H1 (cell line): ENCODE measurements around the gene TSEN54. TPM values are rescaled to one million over a fixed set of nuclear protein-coding genes. Genes with fewer than 3 reads are reported as not detected.

ENCODE experiments used
- CTCF ChIA-PET: fragments of 300-600 bp; sonication (Branson Sonifier 250); formaldehyde crosslinking; loops from one replicate; lab custom pipeline; 2021; ENCODE audit not compliant: partially characterized antibody; lab: Charles Lee
- POLR2A ChIA-PET: fragments of 300-600 bp; sonication (Branson Sonifier 250); formaldehyde crosslinking; loops from one replicate; lab custom pipeline; 2021; ENCODE audit warnings: inconsistent platforms; ENCODE audit not compliant: partially characterized antibody; lab: Charles Lee
- DNase-seq, 2 experiments: peaks; one replicate each; pipeline versions ENCODE4 v3.0.0 to v3.0.0-alpha.2; 2010 to 2022; ENCODE audit warnings: low spot score in 2 of 2, low read depth in 1 of 2, mixed read lengths in 1 of 2
- FAIRE-seq: peaks from 2 replicates; lab custom pipeline; 2011; peaks lifted over from hg19 to GRCh38; lab: Jason Lieb, UNC
- H2AFZ ChIP-seq: 2 replicates; pipeline ENCODE4 v1.8.1; 2012; ENCODE audit warnings: low read length, inconsistent platforms
- H2AK5ac ChIP-seq: 2 replicates; pipeline ENCODE4 v1.6.1; 2013; ENCODE audit warnings: low read depth, low read length
- H2BK120ac ChIP-seq: replicated peaks from 2 replicates; pipeline ENCODE3; 2013; ENCODE audit warnings: low read depth, low read length, inconsistent platforms
- H2BK12ac ChIP-seq: 2 replicates; pipeline ENCODE4 v1.6.1; 2013; ENCODE audit warnings: low read depth, low read length
- H2BK15ac ChIP-seq: 2 replicates; pipeline ENCODE4 v1.6.1; 2013; ENCODE audit warnings: low read length
- H2BK20ac ChIP-seq: 2 replicates; pipeline ENCODE4 v1.6.1; 2013; ENCODE audit warnings: low read length
- H2BK5ac ChIP-seq: 2 replicates; pipeline ENCODE4 v1.6.1; 2013; ENCODE audit warnings: low read depth, low read length
- H3K14ac ChIP-seq: 2 replicates; pipeline ENCODE4 v1.6.1; 2013; ENCODE audit warnings: inconsistent platforms; ENCODE audit not compliant: insufficient read length
- H3K18ac ChIP-seq: 2 replicates; pipeline ENCODE4 v1.6.1; 2013; ENCODE audit warnings: low read length; ENCODE audit errors: extremely low read depth
- H3K23ac ChIP-seq: 2 replicates; pipeline ENCODE4 v1.6.1; 2013; ENCODE audit warnings: inconsistent platforms; ENCODE audit not compliant: insufficient read length
- H3K23me2 ChIP-seq: 2 replicates; pipeline ENCODE4 v1.6.1; 2013; ENCODE audit warnings: low read depth, low read length
- H3K27ac ChIP-seq: 2 replicates; pipeline ENCODE4 v1.6.1; 2011; ENCODE audit warnings: low read depth, low read length, inconsistent platforms
- H3K27me3 ChIP-seq, 4 experiments: replicated peaks in 1 of 4; 1 replicate in 1 of 4; 2 replicates in 3 of 4; pipeline versions ENCODE4 v1.6.1 to v1.8.1; 2011 to 2013; ENCODE audit warnings: low read length in 3 of 4, mild to moderate bottlenecking in 3 of 4, inconsistent platforms in 2 of 4, mixed read lengths in 2 of 4, moderate library complexity in 1 of 4; ENCODE audit not compliant: control insufficient read depth in 3 of 4, insufficient read depth in 3 of 4; ENCODE audit errors: extremely low read depth in 1 of 4
- H3K36me3 ChIP-seq, 4 experiments: 2 replicates each; pipeline versions ENCODE4 v1.6.1 to v1.8.1; 2011 to 2013; ENCODE audit warnings: mild to moderate bottlenecking in 4 of 4, low read length in 3 of 4, moderate library complexity in 2 of 4, control low read depth in 1 of 4, inconsistent platforms in 1 of 4; ENCODE audit not compliant: insufficient read depth in 4 of 4, control insufficient read depth in 2 of 4
- H3K4ac ChIP-seq: replicated peaks from 2 replicates; pipeline ENCODE3; 2013; ENCODE audit warnings: low read length, low read depth, mixed read lengths, inconsistent platforms; ENCODE audit not compliant: insufficient read length
- H3K4me1 ChIP-seq, 4 experiments: replicated peaks in 1 of 4; 1 replicate in 1 of 4; 2 replicates in 3 of 4; pipeline versions ENCODE4 v1.6.1 to v1.8.1; 2011 to 2013; ENCODE audit warnings: low read length in 3 of 4, inconsistent platforms in 2 of 4, mixed read lengths in 1 of 4; ENCODE audit not compliant: insufficient read depth in 4 of 4, control insufficient read depth in 3 of 4
- H3K4me2 ChIP-seq, 2 experiments: 2 replicates each; pipeline versions ENCODE4 v1.6.1 to v1.8.1; 2011 to 2013; ENCODE audit warnings: low read depth in 2 of 2, low read length in 2 of 2, control low read depth in 1 of 2, inconsistent platforms in 1 of 2, mild to moderate bottlenecking in 1 of 2; ENCODE audit not compliant: insufficient read depth in 1 of 2
- H3K4me3 ChIP-seq, 4 experiments: fragments of 200-600, 300-600 bp in 1 of 4; sonication (generic), shearing (Covaris generic), sonication (Bioruptor Twin) in 1 of 4; 2 replicates each; pipeline versions ENCODE4 v1.5.1 to v1.8.1; 2011 to 2016; ENCODE audit warnings: low read length in 4 of 4, low read depth in 3 of 4, control low read depth in 2 of 4, inconsistent platforms in 2 of 4, mild to moderate bottlenecking in 2 of 4, mixed read lengths in 1 of 4, moderate library complexity in 1 of 4; ENCODE audit not compliant: insufficient read depth in 2 of 4; ENCODE audit errors: extremely low read depth in 1 of 4
- H3K56ac ChIP-seq: replicated peaks from 2 replicates; pipeline ENCODE3; 2013; ENCODE audit warnings: low read depth, mild to moderate bottlenecking, mixed read lengths, low read length, inconsistent platforms; ENCODE audit not compliant: insufficient read length
- H3K79me1 ChIP-seq: 2 replicates; pipeline ENCODE4 v1.6.1; 2013; ENCODE audit warnings: low read depth, low read length, control low read depth
- H3K79me2 ChIP-seq, 2 experiments: 2 replicates each; pipeline versions ENCODE4 v1.6.1 to v1.8.1; 2012 to 2013; ENCODE audit warnings: low read length in 2 of 2, mild to moderate bottlenecking in 2 of 2, inconsistent platforms in 1 of 2; ENCODE audit not compliant: insufficient read depth in 2 of 2, control insufficient read depth in 1 of 2
- H3K9ac ChIP-seq, 4 experiments: replicated peaks in 1 of 4; 1 replicate in 1 of 4; 2 replicates in 3 of 4; pipeline versions ENCODE4 v1.6.1 to v1.8.1; 2011 to 2013; ENCODE audit warnings: low read depth in 3 of 4, low read length in 3 of 4, control low read depth in 2 of 4, mild to moderate bottlenecking in 2 of 4, moderate library complexity in 2 of 4, inconsistent platforms in 1 of 4; ENCODE audit errors: extremely low read depth in 1 of 4
- H3K9me3 ChIP-seq, 2 experiments: 2 replicates each; pipeline versions ENCODE4 v1.6.1 to v1.8.1; 2012 to 2013; ENCODE audit warnings: mild to moderate bottlenecking in 2 of 2, moderate library complexity in 2 of 2, control low read depth in 1 of 2, inconsistent platforms in 1 of 2, low read depth in 1 of 2, low read length in 1 of 2, mixed read lengths in 1 of 2; ENCODE audit not compliant: insufficient read depth in 2 of 2
- H4K20me1 ChIP-seq, 2 experiments: replicated peaks in 1 of 2; 2 replicates each; pipeline versions ENCODE3 to v1.8.1; 2011 to 2013; ENCODE audit warnings: inconsistent platforms in 2 of 2, low read length in 2 of 2, mild to moderate bottlenecking in 1 of 2; ENCODE audit not compliant: insufficient read depth in 2 of 2, control insufficient read depth in 1 of 2
- H4K5ac ChIP-seq: 2 replicates; pipeline ENCODE4 v1.6.1; 2013; ENCODE audit warnings: low read length, low read depth, mixed read lengths, inconsistent platforms; ENCODE audit not compliant: insufficient read length
- H4K8ac ChIP-seq: 2 replicates; pipeline ENCODE4 v1.8.0; 2013; ENCODE audit warnings: mild to moderate bottlenecking, moderate library complexity, low read length, inconsistent platforms; ENCODE audit not compliant: insufficient read depth; ENCODE audit errors: extremely low read depth
- H4K91ac ChIP-seq: replicated peaks from 2 replicates; pipeline ENCODE3; 2013; ENCODE audit warnings: low read length, mixed read lengths, inconsistent platforms; ENCODE audit not compliant: insufficient read length
- CBX8 ChIP-seq: fragments of 300-800, 300-1000 bp; sonication (generic); IDR thresholded peaks from 2 replicates; pipeline ENCODE4 v1.7.1; 2016; ENCODE audit warnings: low read depth, low read length, borderline replicate concordance
- CTCF ChIP-seq, 3 experiments: IDR thresholded peaks; 1 replicate in 2 of 3; 2 replicates in 1 of 3; pipeline versions ENCODE4 v1.5.1 to v1.6.1; 2011; ENCODE audit warnings: low read length in 3 of 3, mild to moderate bottlenecking in 3 of 3, inconsistent platforms in 2 of 3, low read depth in 1 of 3, moderate library complexity in 1 of 3; ENCODE audit not compliant: insufficient read depth in 1 of 3; ENCODE audit errors: control extremely low read depth in 1 of 3
- KDM4A ChIP-seq: IDR thresholded peaks from one replicate; pipeline ENCODE4 v1.7.1; 2012; ENCODE audit warnings: low read depth, mild to moderate bottlenecking, moderate library complexity, low read length, inconsistent platforms; ENCODE audit not compliant: severe bottlenecking
- WGBS, 2 experiments: shearing (Covaris generic) in 1 of 2; methylation state at CpG; one replicate each; pipeline versions ENCODE4 v1.1.6 to v1.1.7; 2013 to 2015; ENCODE audit warnings: low lambda C conversion rate in 2 of 2, mixed read lengths in 2 of 2, inconsistent platforms in 1 of 2, low coverage in 1 of 2, missing lambda C conversion rate in 1 of 2; ENCODE audit not compliant: insufficient replicate concordance in 2 of 2, insufficient coverage in 1 of 2, insufficient read length in 1 of 2; ENCODE audit errors: extremely low coverage in 1 of 2, missing lambda C conversion rate in 1 of 2; 5-methylcytosine and 5-hydroxymethylcytosine counted together
- polyA plus RNA-seq, 7 experiments: library from polyadenylated mRNA; depleted of rRNA in 3 of 7; stranded (reverse) in 5 of 7; unstranded in 2 of 7; fragments of >200 nt in 5 of 7; fragments of 200-250 nt in 2 of 7; gene quantifications; 1 replicate in 5 of 7; 2 replicates in 1 of 7; 4 replicates in 1 of 7; pipeline versions ENCODE4 v1.2.1 to v1.2.3, GENCODE V29; 2011 to 2013; ENCODE audit warnings: missing spikeins in 2 of 7, mixed read lengths in 2 of 7
- total RNA-seq: library from RNA; stranded (reverse); fragmentation: NEBNext Ultra II Directional; extraction: Animal tissue kit (Norgen Biotek cat#: 25700); gene quantifications from 2 replicates; pipeline ENCODE4 v1.2.1, GENCODE V29; 2021

TSEN54 gene
- total and polyA plus RNA-seq, 2 of the 8 experiments (the other 6 are each of a cell fraction or from before 2014, with no cell fraction given): 43.6 to 60.3 TPM

GRCh38 chr17:75506888-75507287, 9.4 kb upstream of the TSEN54 start:
- H3K18ac ChIP-seq: no peak overlapping the region
- no peaks in the 10 kb centered on the region; the same call in 1 of the 2 replicates for H3K79me1 ChIP-seq
- peaks cover 0 to 3% of the 10 kb centered on the region in 2 experiments; a peak in 1 of 4 replicates for H3K79me2 ChIP-seq
- peaks cover 0 to 11% (median 6%) of the 10 kb centered on the region in 4 experiments; a peak in 3 of 8 replicates for H3K36me3 ChIP-seq
- H3K4me2 ChIP-seq: no peak overlapping the region
- H4K20me1 ChIP-seq: peaks cover 2 to 21% of the 10 kb centered on the region in 2 experiments
- H2BK12ac ChIP-seq: no peak overlapping the region
- TF ChIP-seq KDM4A (no peak), CBX8 (no peak), CTCF (IDR thresholded peaks at IDR 0.05; ENCODE audit: control extremely low read depth in 1 of 3, insufficient read depth in 1 of 3, low read depth in 1 of 3, low read length in 3 of 3) (no peak)
- ChIA-PET CTCF (interaction anchor here (6.0 kb wide), 1 partner anchor 12 kb away, joined by 39 read pairs; no protein-coding TSS in a partner anchor), POLR2A (interaction anchor here (1.4 kb wide), 1 partner anchor 11 kb away, joined by 3 read pairs; no protein-coding TSS in a partner anchor)
- H3K9me3 ChIP-seq: no peaks in the 10 kb centered on the region
- H4K8ac ChIP-seq: no peak overlapping the region
- H3K56ac ChIP-seq: no peak overlapping the region
- no peak overlapping the region for H2BK15ac ChIP-seq
- H3K23ac ChIP-seq: no peak overlapping the region
- H2BK20ac ChIP-seq: no peak overlapping the region
- H3K4ac ChIP-seq: no peak overlapping the region
- no peaks in the 10 kb centered on the region for H3K27me3 ChIP-seq
- no peak overlapping the region for H3K27ac ChIP-seq
- no peak for FAIRE-seq
- WGBS, 2 experiments: 95% methylated on average over 17 of the region's 20 CpGs; no CpG with 5 or more reads in 1 of the 2 experiments
- H4K91ac ChIP-seq: no peak overlapping the region
- H2AFZ ChIP-seq: no peak overlapping the region
- H2BK120ac ChIP-seq: no peak overlapping the region
- H3K4me3 ChIP-seq: no peak overlapping the region
- DNase-seq: no peak
- no peak overlapping the region for H2AK5ac ChIP-seq
- H3K4me1 ChIP-seq: peaks cover 0 to 2% (median 0%) of the 10 kb centered on the region in 4 experiments; a peak in 1 of 7 replicates
- no peak overlapping the region for H3K9ac ChIP-seq
- H2BK5ac ChIP-seq: no peak overlapping the region
- H4K5ac ChIP-seq: no peak overlapping the region
- H3K23me2 ChIP-seq: no peaks in the 10 kb centered on the region
- no peak overlapping the region for H3K14ac ChIP-seq
